ENCODE data around the gene ENTPD8. TPM values are rescaled to one million over a fixed set of nuclear protein-coding genes. Genes with fewer than 3 reads are reported as not detected.

The ENTPD8 gene
- polyA plus RNA-seq, 2 donors: 0.04 to 0.05 TPM

- H3K27me3 ChIP-seq (ENCODE audit: control insufficient read depth in 1 of 2, insufficient read depth in 2 of 2, low read length in 2 of 2): no peaks in the 10 kb centered on the region
- WGBS, 2 donors: 95 to 96% methylated on average over 24 of the region's 24 CpGs
- H3K9me3 ChIP-seq (ENCODE audit: control insufficient read depth in 2 of 2, insufficient read depth in 1 of 2, low read depth in 1 of 2, low read length in 1 of 2): no peaks in the 10 kb centered on the region
- peaks cover 3 to 10% of the 10 kb centered on the region in 2 donors for H3K4me1 ChIP-seq (ENCODE audit: control insufficient read depth in 2 of 2, insufficient read depth in 2 of 2, low read length in 1 of 2)
- H3K36me3 ChIP-seq (ENCODE audit: control insufficient read depth in 2 of 2, insufficient read depth in 2 of 2, low read length in 1 of 2): no peaks in the 10 kb centered on the region
- H3K27ac ChIP-seq (ENCODE audit: low read depth in 2 of 2, low read length in 1 of 2): no peak overlapping the region
- H3K4me3 ChIP-seq (ENCODE audit: low read depth in 1 of 2, low read length in 2 of 2): no peak overlapping the region
Measured at GRCh38 chr9:137404961-137405567, 36.1 kb downstream of the ENTPD8 start.

- H3K4me3 ChIP-seq (ENCODE audit: low read depth in 1 of 2, low read length in 2 of 2): no peak overlapping the region
- WGBS, 2 donors: 95 to 97% methylated on average over 15 of the region's 15 CpGs
Measured at GRCh38 chr9:137403269-137403668, 37.9 kb downstream of the ENTPD8 start.

DNA sequence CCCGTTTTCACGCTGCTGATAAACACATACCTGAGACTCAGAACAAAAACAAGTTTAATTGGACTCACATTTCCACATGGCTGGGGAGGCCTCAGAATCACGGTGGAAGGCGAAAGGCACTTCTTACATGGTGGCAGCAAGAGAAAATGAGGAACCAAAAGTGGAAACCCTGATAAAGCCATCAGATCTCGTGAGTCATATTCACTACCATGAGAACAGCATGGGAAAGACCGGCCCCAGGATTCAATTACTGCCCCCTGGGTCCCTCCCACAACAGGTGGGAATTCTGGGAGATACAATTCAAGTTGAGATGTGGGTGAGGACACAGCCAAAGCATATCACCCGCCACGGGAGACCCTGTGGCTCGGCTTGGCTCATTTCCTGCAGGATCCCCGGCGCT is 38.4 kb downstream of the ENTPD8 start:
- WGBS, 2 donors: 88 to 89% methylated on average over 11 of the region's 11 CpGs
- Histone ChIP-seq H3K9me3 (ENCODE audit: control insufficient read depth in 2 of 2, insufficient read depth in 1 of 2, low read depth in 1 of 2, low read length in 1 of 2) (no peaks in the 10 kb centered on the region), H3K27ac (ENCODE audit: low read depth in 2 of 2, low read length in 1 of 2) (no peak overlapping the region), H3K27me3 (ENCODE audit: control insufficient read depth in 1 of 2, insufficient read depth in 2 of 2, low read length in 2 of 2) (no peaks in the 10 kb centered on the region), H3K4me3 (ENCODE audit: low read depth in 1 of 2, low read length in 2 of 2) (no peak overlapping the region), H3K4me1 (ENCODE audit: control insufficient read depth in 2 of 2, insufficient read depth in 2 of 2, low read length in 1 of 2) (peaks cover 3 to 10% of the 10 kb centered on the region in 2 donors), H3K36me3 (ENCODE audit: control insufficient read depth in 2 of 2, insufficient read depth in 2 of 2, low read length in 1 of 2) (peaks cover 0 to 2% of the 10 kb centered on the region in 2 donors)

More at GRCh38 chr9:137403269-137403668, 37.9 kb downstream of the ENTPD8 start:
- Histone ChIP-seq H3K27ac (ENCODE audit: low read depth in 2 of 2, low read length in 1 of 2) (no peak overlapping the region), H3K36me3 (ENCODE audit: control insufficient read depth in 2 of 2, insufficient read depth in 2 of 2, low read length in 1 of 2) (no peaks in the 10 kb centered on the region), H3K4me1 (ENCODE audit: control insufficient read depth in 2 of 2, insufficient read depth in 2 of 2, low read length in 1 of 2) (peaks cover 3 to 10% of the 10 kb centered on the region in 2 donors), H3K9me3 (ENCODE audit: control insufficient read depth in 2 of 2, insufficient read depth in 1 of 2, low read depth in 1 of 2, low read length in 1 of 2) (no peaks in the 10 kb centered on the region), H3K27me3 (ENCODE audit: control insufficient read depth in 1 of 2, insufficient read depth in 2 of 2, low read length in 2 of 2) (no peaks in the 10 kb centered on the region)

DNA sequence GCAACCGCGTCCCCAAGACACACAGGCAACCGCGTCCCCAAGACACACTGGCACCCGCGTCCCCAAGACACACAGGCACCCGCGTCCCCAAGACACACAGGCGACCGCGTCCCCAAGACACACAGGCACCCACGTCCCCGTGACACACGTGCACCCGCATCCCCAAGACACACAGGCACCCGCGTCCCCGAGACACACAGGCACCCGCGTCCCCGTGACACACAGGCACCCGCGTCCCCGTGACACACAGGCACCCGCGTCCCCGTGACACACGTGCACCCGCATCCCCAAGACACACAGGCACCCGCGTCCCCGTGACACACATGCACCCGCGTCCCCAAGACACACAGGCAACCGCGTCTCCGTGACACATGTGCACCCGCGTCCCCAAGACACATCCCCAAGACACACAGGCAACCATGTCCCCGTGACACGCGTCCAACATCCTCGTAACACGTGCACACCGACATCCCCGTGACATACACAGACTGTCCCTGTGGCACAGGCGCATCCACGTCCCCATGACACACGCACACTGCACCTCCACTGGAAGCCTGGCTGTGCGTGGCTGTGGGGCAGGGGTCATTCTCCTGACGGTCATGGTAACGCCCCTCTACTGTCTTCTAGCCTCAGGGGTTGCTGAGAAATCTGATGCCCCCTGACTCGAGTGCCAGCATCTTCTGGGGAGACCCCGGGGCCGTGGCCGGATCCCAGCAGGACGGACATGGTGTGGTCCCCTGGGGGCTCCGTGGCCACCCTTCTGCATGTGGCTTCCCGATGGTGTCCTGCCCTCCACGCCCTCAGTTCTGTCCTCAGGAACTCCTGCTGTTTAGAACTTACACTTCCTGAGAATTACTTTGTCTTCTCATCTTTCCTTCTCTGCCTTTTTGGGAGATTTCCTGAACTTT is 42.3 kb downstream of the ENTPD8 start:
- 96% methylated on average over 60 of the region's 60 CpGs for WGBS, 2 donors
- Histone ChIP-seq H3K4me1 (ENCODE audit: control insufficient read depth in 2 of 2, insufficient read depth in 2 of 2, low read length in 1 of 2) (no peaks in the 10 kb centered on the region), H3K27ac (ENCODE audit: low read depth in 2 of 2, low read length in 1 of 2) (no peak overlapping the region)

DNA sequence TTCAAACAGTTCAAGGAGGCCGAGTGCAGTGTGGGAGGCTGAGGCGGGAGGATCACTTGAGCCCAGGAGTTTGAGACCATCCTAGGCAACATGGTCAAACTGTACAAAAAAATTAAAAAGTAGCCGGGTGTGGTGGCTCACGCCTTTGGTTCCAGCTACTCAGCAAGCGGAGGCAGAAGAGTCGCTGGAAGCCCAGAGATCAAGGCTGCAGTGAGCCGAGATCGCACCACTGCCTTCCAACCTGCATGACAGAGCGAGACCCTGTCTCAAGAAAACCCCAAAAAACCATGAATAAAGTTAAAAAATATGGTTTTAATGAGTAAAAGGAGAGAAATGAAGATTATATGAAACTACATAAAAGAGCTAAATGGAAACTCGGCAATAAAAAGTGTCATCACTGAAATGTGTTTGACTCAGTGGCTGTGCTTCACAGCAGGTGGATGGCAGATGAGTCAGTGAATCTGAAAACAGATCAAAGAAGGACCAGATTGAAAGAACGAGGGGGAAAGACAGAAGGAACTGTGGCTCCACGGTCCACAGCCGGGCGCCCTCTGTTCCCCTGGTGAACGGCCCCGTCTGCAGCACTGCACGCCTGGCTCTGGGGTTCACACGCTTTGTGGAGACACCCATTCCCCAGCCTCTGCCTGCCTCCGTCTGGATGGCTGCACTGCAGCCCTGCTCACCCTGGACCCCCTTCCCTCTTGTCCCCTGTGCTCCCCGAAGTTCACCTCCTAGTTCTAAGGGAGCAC is 43.3 kb downstream of the ENTPD8 start:
- Histone ChIP-seq H3K4me1 (ENCODE audit: control insufficient read depth in 2 of 2, insufficient read depth in 2 of 2, low read length in 1 of 2) (no peaks in the 10 kb centered on the region), H3K27me3 (ENCODE audit: control insufficient read depth in 1 of 2, insufficient read depth in 2 of 2, low read length in 2 of 2) (no peaks in the 10 kb centered on the region), H3K4me3 (ENCODE audit: low read depth in 1 of 2, low read length in 2 of 2) (no peak overlapping the region), H3K27ac (ENCODE audit: low read depth in 2 of 2, low read length in 1 of 2) (no peak overlapping the region), H3K9me3 (ENCODE audit: control insufficient read depth in 2 of 2, insufficient read depth in 1 of 2, low read depth in 1 of 2, low read length in 1 of 2) (no peaks in the 10 kb centered on the region), H3K36me3 (ENCODE audit: control insufficient read depth in 2 of 2, insufficient read depth in 2 of 2, low read length in 1 of 2) (peaks cover 2 to 4% of the 10 kb centered on the region in 2 donors)
- 88 to 90% methylated on average over 20 of the region's 20 CpGs for WGBS, 2 donors

More for the DNA sequence above, 42.3 kb downstream of the ENTPD8 start:
- Histone ChIP-seq H3K36me3 (ENCODE audit: control insufficient read depth in 2 of 2, insufficient read depth in 2 of 2, low read length in 1 of 2) (peaks cover 2 to 4% of the 10 kb centered on the region in 2 donors), H3K4me3 (ENCODE audit: low read depth in 1 of 2, low read length in 2 of 2) (no peak overlapping the region), H3K9me3 (ENCODE audit: control insufficient read depth in 2 of 2, insufficient read depth in 1 of 2, low read depth in 1 of 2, low read length in 1 of 2) (no peaks in the 10 kb centered on the region), H3K27me3 (ENCODE audit: control insufficient read depth in 1 of 2, insufficient read depth in 2 of 2, low read length in 2 of 2) (no peaks in the 10 kb centered on the region)

DNA sequence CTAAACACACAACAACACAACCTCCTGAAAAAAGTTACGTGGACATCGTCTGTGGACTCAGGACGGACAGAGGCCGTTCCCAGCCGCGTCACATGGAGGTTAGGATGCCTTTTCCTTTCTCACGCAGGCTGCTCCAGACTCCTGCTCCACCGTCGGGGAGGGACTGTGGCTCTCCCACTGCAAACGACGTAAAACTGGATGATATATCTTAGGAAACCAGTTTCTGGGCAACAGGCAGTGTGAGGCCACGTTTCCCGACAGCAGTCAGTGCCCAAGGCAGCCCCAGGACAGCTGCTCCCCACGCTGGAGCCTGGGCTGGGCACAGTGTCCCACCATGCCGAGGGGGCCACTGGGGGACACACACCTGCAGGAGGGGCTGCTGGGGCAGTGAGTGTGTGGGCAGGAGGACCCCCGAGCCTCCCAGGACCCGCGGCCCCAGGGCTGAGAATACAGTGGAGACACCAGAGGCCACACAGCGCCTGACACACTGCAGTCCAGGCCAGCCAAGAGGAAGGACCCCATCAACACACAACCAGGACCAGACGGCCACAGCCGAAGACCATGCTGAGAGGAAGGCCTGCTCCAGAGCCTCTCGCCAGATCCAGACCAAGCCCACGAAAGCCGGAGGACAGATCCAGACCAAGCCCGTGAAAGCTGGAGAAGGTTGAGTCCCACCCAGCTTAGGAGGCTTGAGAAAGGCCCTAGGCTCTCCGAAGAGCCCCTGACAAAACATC is 44.4 kb downstream of the ENTPD8 start:
- WGBS, 2 donors: 92 to 95% methylated on average over 26 of the region's 26 CpGs

DNA sequence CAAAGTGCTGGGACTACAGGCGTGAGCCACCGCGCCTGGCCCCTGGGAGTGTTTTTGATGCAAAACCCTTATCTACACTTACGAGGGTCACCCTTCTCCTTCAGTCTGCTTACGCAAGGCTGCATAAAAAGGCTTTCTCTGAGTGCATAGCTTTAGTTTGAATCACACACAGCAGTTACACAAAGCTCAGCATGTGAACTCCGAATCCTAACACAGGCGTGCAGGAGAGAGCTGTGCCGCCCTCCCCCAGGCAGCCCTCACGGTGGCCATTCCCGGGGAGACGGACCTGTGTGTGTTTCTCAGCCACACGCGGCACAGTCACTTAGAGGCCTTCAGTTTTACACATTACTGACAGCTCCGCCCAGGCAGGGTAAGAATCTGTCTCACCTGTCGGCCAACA is 44.9 kb downstream of the ENTPD8 start:
- no peaks in the 10 kb centered on the region for H3K27me3 ChIP-seq (ENCODE audit: control insufficient read depth in 1 of 2, insufficient read depth in 2 of 2, low read length in 2 of 2)
- 90 to 92% methylated on average over 15 of the region's 15 CpGs for WGBS, 2 donors
- H3K4me1 ChIP-seq (ENCODE audit: control insufficient read depth in 2 of 2, insufficient read depth in 2 of 2, low read length in 1 of 2): no peaks in the 10 kb centered on the region
- no peak overlapping the region for H3K27ac ChIP-seq (ENCODE audit: low read depth in 2 of 2, low read length in 1 of 2)
- H3K9me3 ChIP-seq (ENCODE audit: control insufficient read depth in 2 of 2, insufficient read depth in 1 of 2, low read depth in 1 of 2, low read length in 1 of 2): no peaks in the 10 kb centered on the region
- H3K36me3 ChIP-seq (ENCODE audit: control insufficient read depth in 2 of 2, insufficient read depth in 2 of 2, low read length in 1 of 2): peaks cover 2 to 5% of the 10 kb centered on the region in 2 donors
- no peak overlapping the region for H3K4me3 ChIP-seq (ENCODE audit: low read depth in 1 of 2, low read length in 2 of 2)

More for the DNA sequence above, 44.4 kb downstream of the ENTPD8 start:
- no peak overlapping the region for H3K4me3 ChIP-seq (ENCODE audit: low read depth in 1 of 2, low read length in 2 of 2)
- no peaks in the 10 kb centered on the region for H3K9me3 ChIP-seq (ENCODE audit: control insufficient read depth in 2 of 2, insufficient read depth in 1 of 2, low read depth in 1 of 2, low read length in 1 of 2)
- H3K4me1 ChIP-seq (ENCODE audit: control insufficient read depth in 2 of 2, insufficient read depth in 2 of 2, low read length in 1 of 2): no peaks in the 10 kb centered on the region
- peaks cover 2 to 4% of the 10 kb centered on the region in 2 donors for H3K36me3 ChIP-seq (ENCODE audit: control insufficient read depth in 2 of 2, insufficient read depth in 2 of 2, low read length in 1 of 2)
- H3K27ac ChIP-seq (ENCODE audit: low read depth in 2 of 2, low read length in 1 of 2): no peak overlapping the region
- no peaks in the 10 kb centered on the region for H3K27me3 ChIP-seq (ENCODE audit: control insufficient read depth in 1 of 2, insufficient read depth in 2 of 2, low read length in 2 of 2)

DNA sequence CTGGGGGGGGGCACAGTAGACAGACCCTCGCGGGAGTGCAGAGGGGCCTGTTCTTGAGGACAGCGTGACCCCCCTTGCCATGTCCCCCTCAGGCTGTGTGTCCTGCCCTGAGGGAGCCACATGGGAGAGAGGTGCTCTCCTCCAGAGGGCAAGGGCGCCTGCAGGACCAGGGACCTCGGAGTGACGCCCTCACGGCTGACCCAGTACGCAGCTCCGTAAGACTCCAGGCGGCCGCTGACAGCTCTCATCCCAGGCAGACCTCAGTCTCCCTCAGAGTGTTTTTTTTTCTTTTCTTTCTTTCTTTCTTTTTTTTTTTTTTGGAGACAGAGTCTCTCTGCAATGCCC is 45.5 kb downstream of the ENTPD8 start:
- 86 to 90% methylated on average over 11 of the region's 11 CpGs for WGBS, 2 donors

More for the DNA sequence above, 45.5 kb downstream of the ENTPD8 start:
- Histone ChIP-seq H3K27ac (ENCODE audit: low read depth in 2 of 2, low read length in 1 of 2) (no peak overlapping the region), H3K36me3 (ENCODE audit: control insufficient read depth in 2 of 2, insufficient read depth in 2 of 2, low read length in 1 of 2) (peaks cover 2 to 8% of the 10 kb centered on the region in 2 donors), H3K27me3 (ENCODE audit: control insufficient read depth in 1 of 2, insufficient read depth in 2 of 2, low read length in 2 of 2) (no peaks in the 10 kb centered on the region), H3K4me1 (ENCODE audit: control insufficient read depth in 2 of 2, insufficient read depth in 2 of 2, low read length in 1 of 2) (no peaks in the 10 kb centered on the region), H3K4me3 (ENCODE audit: low read depth in 1 of 2, low read length in 2 of 2) (no peak overlapping the region), H3K9me3 (ENCODE audit: control insufficient read depth in 2 of 2, insufficient read depth in 1 of 2, low read depth in 1 of 2, low read length in 1 of 2) (no peaks in the 10 kb centered on the region)
